Measurements from ENCODE around the gene MBD5.

GRCh38 chr2:148021059-148021861, at the start of gene MBD5:
- no peak for TF ChIP-seq ZFX (IDR thresholded peaks at IDR 0.05; ENCODE audit: borderline replicate concordance)
- TF ChIP-seq, protein P1, sequence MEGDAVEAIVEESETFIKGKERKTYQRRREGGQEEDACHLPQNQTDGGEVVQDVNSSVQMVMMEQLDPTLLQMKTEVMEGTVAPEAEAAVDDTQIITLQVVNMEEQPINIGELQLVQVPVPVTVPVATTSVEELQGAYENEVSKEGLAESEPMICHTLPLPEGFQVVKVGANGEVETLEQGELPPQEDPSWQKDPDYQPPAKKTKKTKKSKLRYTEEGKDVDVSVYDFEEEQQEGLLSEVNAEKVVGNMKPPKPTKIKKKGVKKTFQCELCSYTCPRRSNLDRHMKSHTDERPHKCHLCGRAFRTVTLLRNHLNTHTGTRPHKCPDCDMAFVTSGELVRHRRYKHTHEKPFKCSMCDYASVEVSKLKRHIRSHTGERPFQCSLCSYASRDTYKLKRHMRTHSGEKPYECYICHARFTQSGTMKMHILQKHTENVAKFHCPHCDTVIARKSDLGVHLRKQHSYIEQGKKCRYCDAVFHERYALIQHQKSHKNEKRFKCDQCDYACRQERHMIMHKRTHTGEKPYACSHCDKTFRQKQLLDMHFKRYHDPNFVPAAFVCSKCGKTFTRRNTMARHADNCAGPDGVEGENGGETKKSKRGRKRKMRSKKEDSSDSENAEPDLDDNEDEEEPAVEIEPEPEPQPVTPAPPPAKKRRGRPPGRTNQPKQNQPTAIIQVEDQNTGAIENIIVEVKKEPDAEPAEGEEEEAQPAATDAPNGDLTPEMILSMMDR (IDR thresholded peaks at IDR 0.05) = no peak
